ENCODE measurements around the gene RAD51B. TPM values are rescaled to one million over a fixed set of nuclear protein-coding genes. Genes with fewer than 3 reads are reported as not detected.

The RAD51B gene
- total and polyA plus RNA-seq, 2 experiments from 2014 or later, result 10.1 to 18.0 TPM

DNA sequence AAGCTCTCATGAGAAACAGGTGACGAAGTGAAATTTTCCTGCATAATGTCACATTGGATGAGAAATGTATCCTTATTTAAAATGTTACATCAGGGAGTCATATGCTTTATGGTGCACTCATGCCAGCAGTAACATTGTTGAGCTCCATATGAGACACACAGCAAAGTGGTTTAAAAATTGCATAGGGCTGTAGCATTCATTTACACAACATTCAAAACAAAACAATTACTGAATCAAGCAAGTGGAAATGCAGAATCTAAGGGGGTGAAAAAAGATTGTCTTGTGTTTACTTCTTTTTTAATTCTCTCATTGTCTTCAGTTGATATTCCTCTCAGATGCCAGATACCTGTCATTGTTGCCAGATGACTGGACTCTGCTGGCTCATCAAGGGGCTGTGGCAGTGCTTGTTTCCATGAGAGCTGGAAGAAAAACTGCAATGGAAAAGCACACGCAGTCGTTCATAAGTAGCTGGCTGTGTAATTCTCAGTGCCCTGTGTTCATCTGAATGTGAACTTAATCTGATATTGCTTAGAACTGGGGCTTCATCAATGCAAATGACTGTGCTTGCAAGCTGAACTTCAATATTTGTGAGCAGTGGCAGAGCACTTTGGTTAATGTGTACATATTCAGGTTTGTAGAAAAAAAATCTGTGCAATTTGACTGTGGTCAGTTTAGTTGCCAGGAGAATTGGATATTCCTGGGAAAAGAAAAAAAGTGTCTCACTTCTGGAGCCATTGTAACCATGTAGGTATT is 305.6 kb downstream of the RAD51B start:
- Histone ChIP-seq H3K79me2 (no peaks in the 10 kb centered on the region), H3K27ac (peak overlapping the region; percentile 26), H3K27me3 (no peaks in the 10 kb centered on the region), H3K9me2 (replicated peaks; ENCODE audit: insufficient read depth) (no peaks in the 10 kb centered on the region), H3K4me1 (ENCODE audit: insufficient read depth) (peaks cover 23% of the 10 kb centered on the region), H3K9me3 (ENCODE audit: low read depth) (no peaks in the 10 kb centered on the region), H3K4me2 (peak overlapping the region; percentile 14), H2AFZ (no peak overlapping the region), H3K36me3 (replicated peaks; ENCODE audit: insufficient read depth, low read depth) (no peaks in the 10 kb centered on the region), H3K4me3 (no peak overlapping the region), H4K20me1 (ENCODE audit: insufficient read depth, poor library complexity, severe bottlenecking) (no peaks in the 10 kb centered on the region)
- TF ChIP-seq EZH2phosphoT487 (IDR thresholded peaks at IDR 0.05; ENCODE audit: low read depth, severe bottlenecking, unreplicated experiment), result no peak
- TF ChIP-seq EZH2 (IDR thresholded peaks at IDR 0.05; ENCODE audit: borderline replicate concordance), result no peak
- DNase-seq (ENCODE audit: low spot score), result peak; percentile 38
- WGBS (ENCODE audit: low lambda C conversion rate, missing lambda C conversion rate), result 60% methylated on average over 3 of the region's 3 CpGs

DNA sequence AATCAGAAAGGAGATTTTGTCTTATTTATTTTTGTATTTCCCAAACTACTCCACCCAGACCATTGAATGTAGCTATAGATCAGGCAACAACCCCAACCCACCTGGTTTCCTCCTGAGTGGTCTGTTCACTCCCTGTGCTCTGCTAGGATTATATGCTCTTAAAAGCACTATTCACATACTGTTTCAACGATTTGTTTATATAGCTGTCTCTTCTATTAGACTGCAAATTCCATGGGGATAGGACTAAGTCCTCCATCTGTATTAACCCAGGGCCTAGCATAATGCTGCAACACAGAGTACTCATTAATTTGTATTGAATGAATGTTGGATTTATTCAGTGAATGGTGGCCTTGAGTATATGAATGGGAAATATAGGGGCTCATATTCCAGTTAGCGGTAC is 307.6 kb downstream of the RAD51B start:
- Histone ChIP-seq H3K27me3 (no peaks in the 10 kb centered on the region), H3K9me2 (replicated peaks; ENCODE audit: insufficient read depth) (no peaks in the 10 kb centered on the region), H4K20me1 (ENCODE audit: insufficient read depth, poor library complexity, severe bottlenecking) (no peaks in the 10 kb centered on the region), H2AFZ (no peak overlapping the region), H3K4me2 (no peak overlapping the region), H3K27ac (peak overlapping the region; percentile 9), H3K79me2 (no peaks in the 10 kb centered on the region), H3K36me3 (replicated peaks; ENCODE audit: insufficient read depth, low read depth) (no peaks in the 10 kb centered on the region), H3K9me3 (ENCODE audit: low read depth) (no peaks in the 10 kb centered on the region), H3K4me1 (ENCODE audit: insufficient read depth) (peaks cover 23% of the 10 kb centered on the region), H3K4me3 (no peak overlapping the region)
- no peak for DNase-seq (ENCODE audit: low spot score)
- WGBS (ENCODE audit: low lambda C conversion rate, missing lambda C conversion rate), result 55% methylated on average over 2 of the region's 2 CpGs
- TF ChIP-seq, protein P1, sequence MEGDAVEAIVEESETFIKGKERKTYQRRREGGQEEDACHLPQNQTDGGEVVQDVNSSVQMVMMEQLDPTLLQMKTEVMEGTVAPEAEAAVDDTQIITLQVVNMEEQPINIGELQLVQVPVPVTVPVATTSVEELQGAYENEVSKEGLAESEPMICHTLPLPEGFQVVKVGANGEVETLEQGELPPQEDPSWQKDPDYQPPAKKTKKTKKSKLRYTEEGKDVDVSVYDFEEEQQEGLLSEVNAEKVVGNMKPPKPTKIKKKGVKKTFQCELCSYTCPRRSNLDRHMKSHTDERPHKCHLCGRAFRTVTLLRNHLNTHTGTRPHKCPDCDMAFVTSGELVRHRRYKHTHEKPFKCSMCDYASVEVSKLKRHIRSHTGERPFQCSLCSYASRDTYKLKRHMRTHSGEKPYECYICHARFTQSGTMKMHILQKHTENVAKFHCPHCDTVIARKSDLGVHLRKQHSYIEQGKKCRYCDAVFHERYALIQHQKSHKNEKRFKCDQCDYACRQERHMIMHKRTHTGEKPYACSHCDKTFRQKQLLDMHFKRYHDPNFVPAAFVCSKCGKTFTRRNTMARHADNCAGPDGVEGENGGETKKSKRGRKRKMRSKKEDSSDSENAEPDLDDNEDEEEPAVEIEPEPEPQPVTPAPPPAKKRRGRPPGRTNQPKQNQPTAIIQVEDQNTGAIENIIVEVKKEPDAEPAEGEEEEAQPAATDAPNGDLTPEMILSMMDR (IDR thresholded peaks at IDR 0.05; ENCODE audit: poor library complexity), result no peak
- TF ChIP-seq EZH2phosphoT487 (IDR thresholded peaks at IDR 0.05; ENCODE audit: low read depth, severe bottlenecking, unreplicated experiment) (no peak), EZH2 (IDR thresholded peaks at IDR 0.05; ENCODE audit: borderline replicate concordance) (no peak)

DNA sequence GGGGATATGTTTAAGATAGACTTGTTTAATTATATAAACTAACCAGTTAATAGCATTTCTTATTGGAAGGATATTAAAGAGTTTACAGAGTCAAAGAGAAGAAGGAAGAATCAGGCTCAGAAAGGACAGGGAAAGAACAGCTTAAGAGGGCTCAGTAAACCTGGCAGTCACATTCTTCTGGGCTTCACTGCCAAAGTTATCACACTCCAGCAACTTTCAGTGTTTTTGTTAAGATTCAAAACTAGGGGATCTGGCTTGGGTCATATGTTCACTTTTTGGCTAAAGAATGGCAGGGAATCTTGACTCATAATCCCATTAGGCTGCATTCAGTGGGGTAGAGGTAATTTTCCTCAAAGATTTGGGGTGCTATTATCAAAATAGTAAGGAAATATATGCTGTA is 312.3 kb downstream of the RAD51B start:
- Histone ChIP-seq H3K4me2 (no peak overlapping the region), H3K79me2 (no peaks in the 10 kb centered on the region), H3K4me3 (no peak overlapping the region), H3K9me2 (replicated peaks; ENCODE audit: insufficient read depth) (no peaks in the 10 kb centered on the region), H3K36me3 (replicated peaks; ENCODE audit: insufficient read depth, low read depth) (no peaks in the 10 kb centered on the region), H3K27ac (no peak overlapping the region), H4K20me1 (ENCODE audit: insufficient read depth, poor library complexity, severe bottlenecking) (no peaks in the 10 kb centered on the region), H2AFZ (no peak overlapping the region), H3K4me1 (ENCODE audit: insufficient read depth) (peaks cover 12% of the 10 kb centered on the region), H3K9me3 (ENCODE audit: low read depth) (no peaks in the 10 kb centered on the region), H3K27me3 (no peaks in the 10 kb centered on the region)
- no peak for DNase-seq (ENCODE audit: low spot score)
- TF ChIP-seq EZH2phosphoT487 (IDR thresholded peaks at IDR 0.05; ENCODE audit: low read depth, severe bottlenecking, unreplicated experiment) (no peak), EZH2 (IDR thresholded peaks at IDR 0.05; ENCODE audit: borderline replicate concordance) (no peak)
- TF ChIP-seq, protein P1 (IDR thresholded peaks at IDR 0.05; ENCODE audit: poor library complexity), result no peak

DNA sequence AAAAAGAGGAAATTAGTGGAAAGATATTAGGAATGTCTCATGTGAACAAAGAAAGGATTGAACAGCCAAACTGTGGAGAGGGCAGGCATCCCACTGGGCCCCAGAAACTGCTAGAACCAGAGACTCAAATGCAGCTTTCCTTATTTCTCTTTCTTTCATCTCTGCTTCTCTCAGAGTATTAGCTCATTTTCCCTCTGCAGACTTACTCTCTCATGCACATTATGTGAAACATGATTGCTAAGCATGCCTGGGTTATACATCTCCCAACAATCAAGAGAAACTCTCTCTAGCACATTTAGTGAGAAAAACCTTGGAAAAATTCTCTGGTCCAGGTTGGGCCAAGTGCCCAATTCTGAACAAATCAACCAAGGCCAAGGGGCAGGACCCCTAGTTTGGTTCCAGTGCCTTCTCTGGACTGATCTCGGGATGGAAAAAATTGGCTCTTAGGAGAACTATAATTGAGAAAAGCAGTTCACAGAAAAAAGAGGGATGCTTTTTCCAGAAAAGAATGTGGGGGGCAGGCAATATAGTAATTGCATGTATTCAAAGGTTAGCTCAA is 313.1 kb downstream of the RAD51B start:
- H3K4me3 ChIP-seq, result no peak overlapping the region
- H3K27me3 ChIP-seq, result no peaks in the 10 kb centered on the region
- WGBS (ENCODE audit: low lambda C conversion rate, missing lambda C conversion rate), result 92% methylated on average over 1 of the region's 1 CpG

More for the DNA sequence above, 313.1 kb downstream of the RAD51B start:
- Histone ChIP-seq H3K4me1 (ENCODE audit: insufficient read depth) (peaks cover 12% of the 10 kb centered on the region), H3K36me3 (replicated peaks; ENCODE audit: insufficient read depth, low read depth) (no peaks in the 10 kb centered on the region), H2AFZ (no peak overlapping the region), H4K20me1 (ENCODE audit: insufficient read depth, poor library complexity, severe bottlenecking) (no peaks in the 10 kb centered on the region), H3K9me2 (replicated peaks; ENCODE audit: insufficient read depth) (no peaks in the 10 kb centered on the region), H3K9me3 (ENCODE audit: low read depth) (no peaks in the 10 kb centered on the region), H3K27ac (no peak overlapping the region), H3K4me2 (no peak overlapping the region), H3K79me2 (no peaks in the 10 kb centered on the region)
- TF ChIP-seq EZH2 (IDR thresholded peaks at IDR 0.05; ENCODE audit: borderline replicate concordance) (no peak), EZH2phosphoT487 (IDR thresholded peaks at IDR 0.05; ENCODE audit: low read depth, severe bottlenecking, unreplicated experiment) (no peak)
- TF ChIP-seq, protein P1 (IDR thresholded peaks at IDR 0.05; ENCODE audit: poor library complexity), result no peak
- DNase-seq (ENCODE audit: low spot score), result no peak

All from hepatocyte (in vitro differentiated cells).